T1000 (cell line): ENCODE measurements around the gene FAU.
"Not testable (repeated sequence)": the region's sequence is repeated elsewhere in the genome, so short reads cannot be mapped to it uniquely, and the experiment has no call there.

Experiments
- DNase-seq: peaks from one replicate; lab custom pipeline; 2025; ENCODE audit warnings: mixed read lengths; lab: John Stamatoyannopoulos, UW

The FAU gene

GRCh38 chr11:65121865-65122696 is at the start of gene FAU, which contains the start of gene MRPL49:
FAU (minus strand) TSS chr11:65122134; CDS start chr11:65121813, 321 bp downstream.
MRPL49 (plus strand) TSS chr11:65122321; CDS start chr11:65122347, 26 bp downstream.
- peak; percentile 92 for DNase-seq

GRCh38 chr11:65170058-65170534 is 48.2 kb upstream of the FAU start, which contains the start of gene SPDYC:
SPDYC (plus strand) TSS chr11:65170233; CDS start chr11:65171358, 1,125 bp downstream.
- DNase-seq = no peak

- no peak for DNase-seq
These were observed 47.3 kb upstream of the FAU start for GRCh38 chr11:65169164-65169641.

- DNase-seq = no peak
These were observed 45.7 kb upstream of the FAU start for GRCh38 chr11:65167656-65168055.

- DNase-seq = no peak
These were observed 45.0 kb upstream of the FAU start for GRCh38 chr11:65166893-65167292.

- no peak for DNase-seq
These were observed 43.7 kb upstream of the FAU start for GRCh38 chr11:65165410-65166317.

GRCh38 chr11:65163684-65164083 is 41.8 kb upstream of the FAU start:
- DNase-seq = no peak

- no peak for DNase-seq
These were observed 38.7 kb upstream of the FAU start for GRCh38 chr11:65160643-65161042.

- DNase-seq = no peak
These were observed 37.1 kb upstream of the FAU start for GRCh38 chr11:65159012-65159411.

- no peak for DNase-seq
These were observed 35.4 kb upstream of the FAU start for GRCh38 chr11:65157336-65157735.

- DNase-seq = no peak
These were observed 35.0 kb upstream of the FAU start for GRCh38 chr11:65156926-65157325.

- no peak for DNase-seq
These were observed 34.3 kb upstream of the FAU start for GRCh38 chr11:65156256-65156655.

- no peak for DNase-seq
These were observed 30.2 kb upstream of the FAU start for GRCh38 chr11:65152122-65152521.

GRCh38 chr11:65151331-65151899 is 29.5 kb upstream of the FAU start:
- DNase-seq = no peak

GRCh38 chr11:65150509-65151299 is 28.8 kb upstream of the FAU start:
- peak; percentile 84 for DNase-seq

- not testable (repeated sequence) for DNase-seq
These were observed 28.2 kb upstream of the FAU start for GRCh38 chr11:65150131-65150508.

- DNase-seq = no peak
These were observed 26.7 kb upstream of the FAU start for GRCh38 chr11:65148657-65149056.

- DNase-seq = no peak
These were observed 25.6 kb upstream of the FAU start for GRCh38 chr11:65147352-65148075.

- no peak for DNase-seq
These were observed 20.1 kb upstream of the FAU start for GRCh38 chr11:65141896-65142494.

- no peak for DNase-seq
These were observed 14.7 kb upstream of the FAU start for GRCh38 chr11:65136515-65137096.
